ENCODE data around the gene CDHR3. TPM values are rescaled to one million over a fixed set of nuclear protein-coding genes. Genes with fewer than 3 reads are reported as not detected.
A peak's percentile ranks its signal among the peaks of the same experiment; 100 is the strongest.

Gene CDHR3
- total RNA-seq, 1 experiment from 2014 or later, result 3.3 TPM

- no peak overlapping the region for H2BK15ac ChIP-seq (ENCODE audit: low read depth, low read length)
- H2BK12ac ChIP-seq (ENCODE audit: insufficient read length, low read depth, low read length), result no peak overlapping the region
- peak overlapping the region in 1 of 3 experiments; percentile 3; a peak in 1 of 7 replicates for H3K27ac Mint-ChIP-seq
- H2BK5ac ChIP-seq (ENCODE audit: insufficient read length, low read length), result no peak overlapping the region
- no peaks in the 10 kb centered on the region for H3K27me3 ChIP-seq (ENCODE audit: insufficient read depth, low read length)
- H3K18ac ChIP-seq (ENCODE audit: insufficient read length, low read depth, low read length), result no peak overlapping the region
- no peak overlapping the region for H3K56ac ChIP-seq (ENCODE audit: insufficient read length, low read depth, low read length)
- H4K5ac ChIP-seq (ENCODE audit: insufficient read length, low read depth, low read length), result no peak overlapping the region
- no peak overlapping the region for H3K9ac ChIP-seq (ENCODE audit: extremely low read depth, insufficient read length, low read length)
- no peaks in the 10 kb centered on the region for H3K9me3 ChIP-seq (ENCODE audit: control insufficient read depth, low read depth, low read length)
- peaks cover 23 to 25% of the 10 kb centered on the region in 2 experiments for H3K4me1 Mint-ChIP-seq
- no peak overlapping the region for H2BK120ac ChIP-seq (ENCODE audit: low read depth, low read length, poor library complexity, severe bottlenecking)
- H3K23me2 ChIP-seq (ENCODE audit: insufficient read length, low read depth, low read length, poor library complexity, severe bottlenecking), result no peaks in the 10 kb centered on the region
- H3K36me3 Mint-ChIP-seq (ENCODE audit: insufficient read depth in 1 of 3, low read depth in 3 of 3), result peaks cover 0 to 3% (median 0%) of the 10 kb centered on the region in 3 experiments; a peak in 1 of 7 replicates
- TF ChIP-seq, protein P1, sequence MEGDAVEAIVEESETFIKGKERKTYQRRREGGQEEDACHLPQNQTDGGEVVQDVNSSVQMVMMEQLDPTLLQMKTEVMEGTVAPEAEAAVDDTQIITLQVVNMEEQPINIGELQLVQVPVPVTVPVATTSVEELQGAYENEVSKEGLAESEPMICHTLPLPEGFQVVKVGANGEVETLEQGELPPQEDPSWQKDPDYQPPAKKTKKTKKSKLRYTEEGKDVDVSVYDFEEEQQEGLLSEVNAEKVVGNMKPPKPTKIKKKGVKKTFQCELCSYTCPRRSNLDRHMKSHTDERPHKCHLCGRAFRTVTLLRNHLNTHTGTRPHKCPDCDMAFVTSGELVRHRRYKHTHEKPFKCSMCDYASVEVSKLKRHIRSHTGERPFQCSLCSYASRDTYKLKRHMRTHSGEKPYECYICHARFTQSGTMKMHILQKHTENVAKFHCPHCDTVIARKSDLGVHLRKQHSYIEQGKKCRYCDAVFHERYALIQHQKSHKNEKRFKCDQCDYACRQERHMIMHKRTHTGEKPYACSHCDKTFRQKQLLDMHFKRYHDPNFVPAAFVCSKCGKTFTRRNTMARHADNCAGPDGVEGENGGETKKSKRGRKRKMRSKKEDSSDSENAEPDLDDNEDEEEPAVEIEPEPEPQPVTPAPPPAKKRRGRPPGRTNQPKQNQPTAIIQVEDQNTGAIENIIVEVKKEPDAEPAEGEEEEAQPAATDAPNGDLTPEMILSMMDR (conservative IDR thresholded peaks at IDR 0.05), result no peak
- H4K20me1 ChIP-seq (ENCODE audit: control insufficient read depth, insufficient read depth, insufficient read length), result no peaks in the 10 kb centered on the region
- H3K4me3 Mint-ChIP-seq, result no peak overlapping the region
- H3K4ac ChIP-seq (ENCODE audit: low read depth, low read length), result no peak overlapping the region
- no peak overlapping the region for H4K91ac ChIP-seq (ENCODE audit: insufficient read length, low read depth, low read length)
- H3K27me3 Mint-ChIP-seq (ENCODE audit: low read depth), result no peaks in the 10 kb centered on the region; the same call in 1 of the 2 replicates
- no peak overlapping the region for H2AFZ ChIP-seq (ENCODE audit: low read length)
- H3T11ph ChIP-seq (ENCODE audit: low read length), result no peak overlapping the region
- H3K27ac ChIP-seq (ENCODE audit: insufficient read length, low read depth, low read length), result no peak overlapping the region
- H3K79me2 ChIP-seq (ENCODE audit: insufficient read depth, low read length), result no peaks in the 10 kb centered on the region
- H3K79me1 ChIP-seq (ENCODE audit: insufficient read depth, low read depth, low read length, poor library complexity, severe bottlenecking), result no peaks in the 10 kb centered on the region
- peaks cover 2% of the 10 kb centered on the region; the same call in 1 of the 2 replicates for H3K4me1 ChIP-seq (ENCODE audit: insufficient read depth, low read length)
- no peak overlapping the region for H3K4me2 ChIP-seq (ENCODE audit: insufficient read depth, insufficient read length, low read length)
- no peak overlapping the region for H3K23ac ChIP-seq (ENCODE audit: insufficient read length, low read depth, low read length)
- no peak overlapping the region for H2BK20ac ChIP-seq (ENCODE audit: low read depth, low read length, poor library complexity, severe bottlenecking)
- H3K9me3 Mint-ChIP-seq, result no peaks in the 10 kb centered on the region; a peak in 1 of 5 replicates
- no peak overlapping the region for H2AK5ac ChIP-seq (ENCODE audit: insufficient read length, low read length)
- no CpG with 5 or more reads among the region's 8 CpGs for WGBS (ENCODE audit: extremely low coverage, insufficient read length, low lambda C conversion rate)
- no peak overlapping the region for H4K8ac ChIP-seq (replicated peaks; ENCODE audit: insufficient read length, low read depth, low read length)
- no peak overlapping the region for H3K14ac ChIP-seq (ENCODE audit: insufficient read depth, low read length)
- DNase-seq, result no peak
These were observed 12.8 kb downstream of the CDHR3 start for GRCh38 chr7:105975770-105976417.

Data from H9 (cell line).